COLO668 (cell line): Measurements from ENCODE around the gene GREM2.

Experiments
- DNase-seq: peaks from one replicate; lab custom pipeline; 2025; ENCODE audit not compliant: unreplicated experiment; lab: John Stamatoyannopoulos, UW

Gene GREM2

GRCh38 chr1:240501115-240501514, 110.8 kb downstream of the GREM2 start:
- DNase-seq = no peak

- no peak for DNase-seq
Measured at GRCh38 chr1:240500647-240501046, 111.3 kb downstream of the GREM2 start.

GRCh38 chr1:240499012-240499411, 112.9 kb downstream of the GREM2 start:
- DNase-seq = no peak

- no peak for DNase-seq
Measured at GRCh38 chr1:240498335-240498734, 113.6 kb downstream of the GREM2 start.

- no peak for DNase-seq
Measured at GRCh38 chr1:240497908-240498307, 114.0 kb downstream of the GREM2 start.

GRCh38 chr1:240496941-240497340, 115.0 kb downstream of the GREM2 start:
- DNase-seq = no peak

- no peak for DNase-seq
Measured at GRCh38 chr1:240496356-240496755, 115.6 kb downstream of the GREM2 start.

GRCh38 chr1:240495601-240496000, 116.4 kb downstream of the GREM2 start:
- no peak for DNase-seq

GRCh38 chr1:240492832-240493440, 119.0 kb downstream of the GREM2 start:
- no peak for DNase-seq

GRCh38 chr1:240491796-240492195, 120.2 kb downstream of the GREM2 start:
- no peak for DNase-seq

GRCh38 chr1:240491156-240491555, 120.8 kb downstream of the GREM2 start:
- DNase-seq = no peak

- no peak for DNase-seq
Measured at GRCh38 chr1:240487493-240487892, 124.5 kb downstream of the GREM2 start.

- DNase-seq = no peak
Measured at GRCh38 chr1:240486611-240487010, 125.3 kb downstream of the GREM2 start.

GRCh38 chr1:240484804-240485443, 127.0 kb downstream of the GREM2 start:
- DNase-seq = no peak

GRCh38 chr1:240478536-240478935, 133.4 kb downstream of the GREM2 start:
- no peak for DNase-seq

GRCh38 chr1:240475832-240476231, 136.1 kb downstream of the GREM2 start:
- DNase-seq = no peak

GRCh38 chr1:240474133-240474614, 137.8 kb downstream of the GREM2 start:
- no peak for DNase-seq

- no peak for DNase-seq
Measured at GRCh38 chr1:240468656-240469055, 143.3 kb downstream of the GREM2 start.

GRCh38 chr1:240467895-240468294, 144.1 kb downstream of the GREM2 start:
- DNase-seq = no peak

GRCh38 chr1:240466509-240466908, 145.4 kb downstream of the GREM2 start:
- no peak for DNase-seq

GRCh38 chr1:240465531-240465940, 146.4 kb downstream of the GREM2 start:
- DNase-seq = no peak

- no peak for DNase-seq
Measured at GRCh38 chr1:240464099-240464498, 147.9 kb downstream of the GREM2 start.
